Stimulated activated CD4-positive, alpha-beta T cell treated with anti-CD3 and anti-CD28 coated beads, Interleukin-4, amount 100 ng/mL, for 4 hours (primary cell): Measurements from ENCODE around the gene CR2.
A peak's percentile ranks its signal among the peaks of the same experiment; 100 is the strongest.
"Not testable (repeated sequence)": the region's sequence is repeated elsewhere in the genome, so short reads cannot be mapped to it uniquely, and the experiment has no call there.

Experiments
- DNase-seq, 2 experiments: peaks; one replicate each; pipeline ENCODE4 v3.0.0-alpha.2; 2020

CR2 gene

GRCh38 chr1:207454046-207454964 is at the start of gene CR2:
CR2 (plus strand) TSS chr1:207454328; CDS start chr1:207454419, 91 bp downstream.
- peak; percentile 41 to 50 for DNase-seq

DNA sequence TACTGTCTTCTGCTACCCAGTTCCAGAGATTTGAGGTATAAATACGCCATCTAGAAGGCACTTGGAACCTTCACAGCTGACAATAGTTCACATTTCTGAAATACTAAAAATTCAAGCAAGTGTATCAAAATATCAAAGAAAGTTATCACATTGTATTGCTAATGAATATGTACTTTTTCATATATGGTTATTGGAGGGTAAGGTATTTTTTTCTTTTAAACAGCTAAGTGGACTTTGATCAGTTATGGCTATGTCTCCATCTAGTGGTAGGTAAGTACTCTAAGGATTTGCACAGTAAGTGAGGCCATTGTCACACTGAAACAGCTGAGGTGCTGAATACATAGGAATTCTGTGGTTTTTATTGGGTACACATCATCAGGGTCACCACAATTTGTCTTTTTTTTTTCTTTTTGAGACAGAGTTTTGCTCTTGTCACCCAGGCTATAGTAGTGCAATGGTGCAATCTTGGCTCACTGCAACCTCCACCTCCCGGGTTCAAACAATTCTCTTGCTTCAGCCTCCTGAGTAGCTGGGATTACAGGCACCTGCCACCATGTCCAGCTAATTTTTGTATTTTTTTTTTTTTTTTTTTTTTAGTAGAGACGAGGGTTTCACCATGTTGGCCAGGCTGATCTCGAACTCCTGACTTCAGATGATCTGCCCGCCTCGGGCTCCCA is 49.1 kb upstream of the CR2 start:
- DNase-seq: no peak

DNA sequence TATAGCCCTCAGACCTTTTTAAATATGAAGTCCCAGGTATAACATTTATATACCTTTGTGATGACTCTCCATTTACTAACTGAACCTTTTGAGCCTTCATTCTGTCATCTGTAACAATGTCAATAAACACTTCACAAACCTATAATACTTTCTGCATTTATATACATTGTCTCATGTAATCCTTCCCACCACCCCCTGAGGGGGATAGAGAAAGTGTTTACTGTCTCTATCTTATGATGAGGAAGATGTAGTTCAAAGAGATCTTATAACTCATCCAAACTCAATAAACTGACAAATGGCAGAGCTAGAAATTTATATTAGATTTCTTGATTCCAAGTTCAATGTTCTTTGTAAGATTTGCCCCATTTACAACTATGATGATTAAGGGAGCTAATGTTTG is 48.3 kb upstream of the CR2 start:
- no peak for DNase-seq

DNA sequence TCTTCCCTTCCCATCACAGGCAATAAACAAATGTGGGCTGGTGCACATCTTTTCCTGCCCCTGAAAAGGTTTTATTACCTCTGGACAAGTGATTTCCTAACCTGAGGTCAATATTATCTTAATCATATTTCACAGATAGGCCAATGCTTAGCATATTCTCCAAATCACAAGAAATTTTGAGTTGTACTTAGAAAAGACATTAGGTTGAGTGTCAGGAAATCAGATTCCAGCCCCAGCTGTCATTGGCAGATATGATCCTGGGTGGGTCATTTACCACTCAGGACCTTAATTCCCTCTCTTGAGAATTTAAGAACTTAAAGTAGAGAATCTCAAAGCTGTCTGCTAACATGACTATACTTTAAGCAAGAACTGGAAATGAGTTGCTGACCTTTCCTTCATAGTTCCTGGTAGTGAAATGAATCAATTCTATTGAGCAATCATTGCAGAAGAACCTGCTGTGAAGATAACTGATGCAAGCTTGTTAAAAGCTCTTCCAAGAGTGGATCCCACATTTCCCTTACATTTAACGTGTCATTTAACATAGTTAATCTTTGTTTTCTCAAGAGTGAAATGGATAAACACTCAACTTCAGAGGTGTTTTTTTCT is 46.4 kb upstream of the CR2 start:
- no peak for DNase-seq

DNA sequence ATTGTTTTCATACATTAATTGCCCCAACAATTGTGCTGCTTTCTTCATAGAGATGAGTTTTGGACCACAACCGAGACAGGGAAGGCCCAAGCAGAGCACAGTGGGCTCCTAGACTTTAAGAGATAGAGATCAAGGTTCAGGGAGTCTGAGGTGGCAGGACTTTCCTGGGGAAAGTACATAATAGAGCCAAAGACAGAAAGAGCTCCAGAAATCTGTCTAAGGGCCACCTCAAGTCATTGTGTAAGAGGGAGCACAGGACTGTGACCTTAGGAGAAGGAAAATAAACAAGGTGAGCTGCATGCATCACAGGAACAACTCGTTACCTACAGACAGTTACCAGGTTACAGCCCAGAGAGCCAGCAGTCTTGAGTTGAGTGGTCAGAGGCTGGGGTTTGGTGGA is 41.3 kb upstream of the CR2 start:
- DNase-seq: no peak

DNA sequence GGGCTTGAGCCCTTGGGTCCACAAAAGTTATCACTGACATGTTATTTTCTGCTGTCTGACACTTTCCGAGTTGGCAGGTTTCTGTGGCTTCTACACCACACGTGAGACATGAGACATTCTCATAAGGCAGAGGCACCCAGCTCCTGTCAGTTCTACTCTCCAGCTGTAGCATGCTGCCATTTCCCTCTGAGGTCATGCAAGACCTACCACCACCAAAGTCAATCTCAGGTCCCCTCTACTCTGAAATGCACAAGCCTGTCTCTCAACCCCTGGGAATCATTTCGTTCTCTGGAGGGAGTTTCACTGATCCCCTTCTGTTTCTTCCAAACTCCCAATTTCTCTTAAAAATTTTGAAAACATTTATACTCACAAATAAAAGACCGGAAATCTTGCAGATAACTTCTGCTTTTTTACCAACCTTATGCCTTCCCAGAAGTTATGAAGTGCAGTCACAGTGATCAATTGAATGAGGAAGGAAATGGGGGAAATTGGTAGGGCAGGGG is 39.5 kb upstream of the CR2 start:
- no peak for DNase-seq

GRCh38 chr1:207417076-207417475 is 37.1 kb upstream of the CR2 start:
- DNase-seq: no peak

- DNase-seq: no peak
These were observed 35.8 kb upstream of the CR2 start for GRCh38 chr1:207418351-207418750.

DNA sequence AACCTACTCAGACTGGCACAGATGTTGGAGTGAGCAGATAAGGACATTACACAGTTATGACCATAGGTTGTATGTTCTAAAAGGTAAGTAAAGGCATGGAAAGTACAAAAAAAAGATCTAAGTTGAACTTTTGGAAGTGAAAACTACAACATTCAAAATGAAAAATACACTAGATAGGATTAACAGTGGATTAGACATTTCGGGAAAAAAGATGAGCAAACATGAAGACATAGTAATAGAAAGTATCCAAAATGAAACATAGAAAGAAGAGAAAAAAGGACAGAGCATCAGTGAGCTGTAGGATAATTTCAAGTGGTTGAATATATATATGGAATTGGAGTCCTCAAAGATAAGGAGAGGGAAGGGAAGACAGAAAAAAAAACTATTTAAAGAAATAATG is 34.0 kb upstream of the CR2 start:
- DNase-seq: no peak

- DNase-seq: no peak
These were observed 33.0 kb upstream of the CR2 start for GRCh38 chr1:207421078-207421477.

- no peak for DNase-seq
These were observed 30.4 kb upstream of the CR2 start for GRCh38 chr1:207423560-207424292.

DNA sequence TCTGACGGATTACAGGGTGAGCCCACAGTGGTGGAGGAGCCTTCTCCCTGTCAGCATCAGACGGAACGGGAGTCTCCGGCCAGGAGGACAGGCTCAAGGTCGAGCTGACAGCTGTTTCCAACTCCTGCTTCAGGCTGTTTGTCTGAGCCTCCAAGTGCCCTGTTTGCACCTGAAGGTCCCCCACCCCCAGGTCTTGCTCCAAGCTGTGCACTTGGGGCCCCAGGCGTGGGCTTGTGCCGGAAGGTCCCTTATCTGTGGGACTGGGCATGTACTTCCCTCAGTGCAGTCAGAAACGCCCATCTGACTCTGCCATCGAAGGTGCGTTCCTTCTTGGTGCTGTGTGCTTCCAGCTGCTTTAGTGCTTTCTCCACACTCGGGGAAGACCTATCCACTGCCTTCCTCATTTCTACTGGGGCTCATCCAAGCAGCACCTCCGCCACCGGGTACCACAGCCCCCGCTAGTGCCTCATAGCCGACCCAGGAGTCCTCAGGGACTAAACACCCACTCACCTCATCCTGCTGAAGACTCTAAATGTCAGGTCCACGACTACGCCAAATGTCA is 29.5 kb upstream of the CR2 start:
- no peak for DNase-seq

- no peak for DNase-seq
These were observed 26.1 kb upstream of the CR2 start for GRCh38 chr1:207427832-207428585.

GRCh38 chr1:207428783-207429182 is 25.3 kb upstream of the CR2 start:
- DNase-seq: no peak

- no peak for DNase-seq
These were observed 24.2 kb upstream of the CR2 start for GRCh38 chr1:207429963-207430362.

- DNase-seq: no peak
These were observed 23.5 kb upstream of the CR2 start for GRCh38 chr1:207430602-207431001.

DNA sequence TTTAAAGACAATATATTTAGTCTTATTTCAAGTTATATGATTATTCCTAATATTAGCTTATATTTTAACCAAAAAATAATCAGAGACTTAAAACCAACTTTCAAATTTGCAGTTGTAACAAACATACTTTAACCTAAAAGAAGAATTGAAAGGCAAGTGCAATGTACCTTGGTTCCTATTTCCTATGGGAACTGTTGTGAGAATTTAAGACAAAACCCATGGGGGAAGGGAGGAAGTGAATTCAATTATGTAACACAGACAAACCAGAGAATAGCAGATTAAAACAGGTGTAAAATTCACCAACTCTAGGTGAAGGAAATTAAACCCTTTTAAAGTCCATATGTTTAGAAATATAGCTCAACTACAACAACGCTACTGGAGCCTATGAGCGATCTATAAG is 22.6 kb upstream of the CR2 start:
- no peak for DNase-seq

DNA sequence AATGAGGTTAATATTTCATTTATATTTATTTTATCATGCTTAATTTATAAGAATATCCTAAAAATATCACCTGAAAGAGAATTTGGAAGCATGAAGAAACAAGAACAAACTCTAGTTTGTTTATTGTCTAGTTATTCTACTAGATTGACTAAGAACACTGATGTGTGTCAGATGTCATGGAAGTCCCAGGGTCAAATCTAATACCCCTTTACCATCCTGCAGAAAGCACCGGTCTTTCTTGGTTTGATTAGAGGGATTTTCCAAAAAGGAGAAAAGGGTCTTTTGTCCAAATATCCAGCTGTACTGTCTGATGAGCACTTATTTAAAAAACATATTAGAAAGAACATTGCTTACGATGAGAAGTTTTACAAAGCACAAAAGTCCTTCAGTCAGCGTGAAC is 20.7 kb upstream of the CR2 start:
- no peak for DNase-seq

- DNase-seq: not testable (repeated sequence)
These were observed 17.4 kb upstream of the CR2 start for GRCh38 chr1:207436746-207437145.

DNA sequence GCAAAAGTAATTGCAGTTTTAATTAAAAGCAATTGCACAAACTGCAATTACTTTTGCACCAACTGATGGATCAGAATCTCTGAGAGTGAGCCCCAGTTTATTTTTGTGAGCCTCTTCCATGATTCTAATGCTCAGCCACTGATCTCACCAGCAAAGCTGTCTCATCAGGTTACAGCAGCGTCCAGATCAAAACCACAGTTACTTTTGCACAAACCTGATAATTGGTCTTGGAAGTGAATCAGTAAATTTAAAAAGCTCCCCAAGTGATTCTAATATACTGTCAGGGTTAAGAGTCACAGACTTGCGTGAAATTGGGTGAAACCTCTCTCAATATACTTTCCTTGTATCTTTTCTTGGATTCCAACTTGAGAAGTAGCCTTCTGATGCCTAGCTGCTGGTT is 13.5 kb upstream of the CR2 start:
- DNase-seq: no peak

DNA sequence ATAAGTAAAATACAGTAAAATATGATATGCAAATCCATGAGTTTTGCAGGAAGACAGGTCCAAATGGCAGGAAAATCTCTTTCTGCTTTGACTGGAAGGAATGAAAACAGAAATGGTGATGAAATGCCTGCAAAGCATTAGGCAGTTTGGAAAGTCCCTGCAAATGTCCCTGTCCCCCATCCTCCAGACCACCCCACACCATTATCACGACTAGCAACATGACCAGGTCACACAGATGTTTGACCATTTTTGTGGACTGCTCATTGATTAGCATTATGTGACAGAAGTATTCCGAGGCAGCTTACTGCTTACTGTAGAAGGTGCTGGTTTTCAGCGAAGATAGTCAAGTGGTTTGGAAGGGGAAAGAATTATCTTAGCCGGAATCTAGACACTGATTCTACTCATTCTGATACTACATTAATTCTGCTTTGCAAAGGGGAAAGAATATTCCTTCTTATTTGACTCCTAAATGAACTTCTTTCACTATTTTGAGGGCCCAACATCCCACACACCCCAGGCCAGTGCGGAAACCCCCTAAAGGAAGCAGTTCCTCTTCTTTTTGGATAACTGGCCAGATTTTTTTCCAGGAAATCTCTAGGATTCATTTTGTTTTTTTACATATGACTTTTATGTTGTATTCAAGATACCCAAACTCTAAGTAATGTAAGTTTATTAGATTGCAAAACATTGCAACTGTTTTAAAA is 9.5 kb upstream of the CR2 start:
- DNase-seq: no peak
